HG03342 (cell line): Measurements from ENCODE around the gene SNX9.

Experiments
- ATAC-seq: cut with Tn5 transposase; IDR thresholded peaks from one replicate; pipeline ENCODE4 v1.9.1; 2021; ENCODE audit warnings: mild to moderate bottlenecking, moderate library complexity; ENCODE audit not compliant: unreplicated experiment

SNX9 gene

DNA sequence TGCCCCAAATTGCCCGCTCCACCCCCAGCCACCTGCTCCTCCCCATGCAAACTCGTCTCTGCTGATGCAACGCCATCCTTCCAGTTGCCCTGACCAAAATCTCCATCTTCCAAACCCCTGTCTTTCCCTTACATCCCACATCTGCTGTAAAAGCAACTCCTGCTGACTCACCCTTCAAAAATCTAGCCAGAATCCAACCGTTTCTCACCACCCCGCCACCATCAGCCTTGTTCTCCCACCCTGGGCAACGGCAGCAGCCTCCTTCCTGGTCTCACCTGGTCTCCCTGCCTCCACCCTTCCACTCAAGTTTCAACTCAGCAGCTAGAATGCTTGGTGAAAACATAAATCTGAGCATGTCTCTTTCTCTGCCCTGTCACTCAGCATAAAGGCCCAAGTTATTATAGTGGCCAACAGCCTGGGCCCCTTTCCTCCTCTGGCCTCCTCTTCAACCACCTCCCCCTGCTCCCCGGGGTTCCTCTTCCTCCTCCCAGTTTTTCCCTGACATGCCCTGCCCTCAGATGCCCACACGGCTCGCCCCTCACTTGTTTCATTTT, 151.4 kb downstream of the SNX9 start:
- no peak for ATAC-seq

DNA sequence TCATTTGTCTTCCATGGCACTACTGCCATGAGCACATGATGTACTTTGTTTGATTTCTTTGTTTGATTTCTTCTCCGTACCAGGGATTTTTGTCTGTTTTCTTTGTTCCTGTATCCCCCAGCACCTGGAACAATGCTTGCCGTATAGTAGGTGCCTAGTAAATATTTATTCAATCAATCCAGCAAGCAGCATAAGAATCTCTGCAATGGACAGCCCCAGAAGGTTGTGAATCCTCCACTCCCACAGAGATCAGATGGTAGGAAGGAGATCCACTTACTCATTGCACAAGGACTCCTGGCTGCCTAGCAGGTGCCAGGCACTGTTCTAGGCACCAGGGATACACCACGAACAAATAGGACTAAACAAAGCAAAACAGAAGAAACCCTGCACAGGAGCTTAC, 151.9 kb downstream of the SNX9 start:
- no peak for ATAC-seq

DNA sequence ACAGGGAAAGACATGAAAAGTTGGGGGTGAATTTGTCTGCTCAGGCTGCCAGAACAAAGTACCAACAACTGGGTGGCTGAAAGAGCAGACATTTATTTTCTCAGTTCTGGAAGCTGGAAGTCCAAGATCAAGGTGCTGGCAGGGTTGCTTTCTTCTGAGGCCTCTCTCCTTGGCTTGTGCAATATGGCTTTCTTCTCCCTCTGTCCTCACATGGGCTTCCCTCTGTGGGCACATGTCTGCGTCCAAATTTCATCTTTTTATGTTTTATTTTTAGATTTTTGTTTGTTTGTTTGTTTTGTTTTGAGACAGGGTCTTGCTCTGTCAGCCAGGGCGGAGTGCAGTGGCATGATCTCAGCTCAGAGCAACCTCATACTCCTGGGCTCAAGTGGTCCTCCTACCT, 152.4 kb downstream of the SNX9 start:
- ATAC-seq, result no peak

DNA sequence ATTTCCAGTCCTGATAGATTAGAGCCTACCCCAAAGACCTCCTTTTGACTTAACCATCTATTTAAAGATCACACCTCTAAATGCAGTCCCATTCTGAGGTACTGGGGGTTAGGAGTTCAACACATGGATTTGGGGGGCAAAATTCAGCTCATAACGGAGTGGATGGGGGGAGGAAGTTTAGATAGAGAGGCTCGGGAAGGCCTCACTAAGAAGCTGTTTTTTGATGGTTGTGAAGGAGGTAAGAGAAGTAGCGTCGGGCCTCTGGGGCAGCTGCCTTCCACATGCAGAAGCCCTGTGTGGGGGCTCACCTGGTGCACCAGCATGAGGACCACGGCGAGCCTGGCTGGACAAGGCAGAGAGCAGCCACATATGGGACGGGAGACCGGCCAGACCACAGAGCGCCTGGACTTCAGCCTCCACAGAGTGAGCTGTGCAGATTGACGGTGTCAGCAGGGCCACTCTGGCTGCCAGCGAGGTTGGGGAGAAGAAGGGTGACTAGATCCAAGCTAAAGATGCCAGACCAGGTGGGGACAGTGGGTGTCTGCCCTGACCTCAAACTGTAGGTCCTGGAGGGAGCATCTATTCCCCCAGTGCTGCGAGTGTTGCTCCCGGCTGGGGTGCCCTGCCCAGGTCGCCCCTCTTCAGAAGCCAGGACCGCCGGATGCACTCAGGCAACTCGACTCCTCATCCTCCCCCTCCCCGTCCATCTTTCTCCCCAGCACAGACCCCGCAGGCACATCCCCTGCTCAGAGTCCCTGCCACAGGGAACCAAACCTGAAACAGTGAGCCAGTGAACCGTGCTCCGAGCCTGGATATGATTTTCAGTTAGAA, 153.5 kb downstream of the SNX9 start:
- ATAC-seq, result no peak

DNA sequence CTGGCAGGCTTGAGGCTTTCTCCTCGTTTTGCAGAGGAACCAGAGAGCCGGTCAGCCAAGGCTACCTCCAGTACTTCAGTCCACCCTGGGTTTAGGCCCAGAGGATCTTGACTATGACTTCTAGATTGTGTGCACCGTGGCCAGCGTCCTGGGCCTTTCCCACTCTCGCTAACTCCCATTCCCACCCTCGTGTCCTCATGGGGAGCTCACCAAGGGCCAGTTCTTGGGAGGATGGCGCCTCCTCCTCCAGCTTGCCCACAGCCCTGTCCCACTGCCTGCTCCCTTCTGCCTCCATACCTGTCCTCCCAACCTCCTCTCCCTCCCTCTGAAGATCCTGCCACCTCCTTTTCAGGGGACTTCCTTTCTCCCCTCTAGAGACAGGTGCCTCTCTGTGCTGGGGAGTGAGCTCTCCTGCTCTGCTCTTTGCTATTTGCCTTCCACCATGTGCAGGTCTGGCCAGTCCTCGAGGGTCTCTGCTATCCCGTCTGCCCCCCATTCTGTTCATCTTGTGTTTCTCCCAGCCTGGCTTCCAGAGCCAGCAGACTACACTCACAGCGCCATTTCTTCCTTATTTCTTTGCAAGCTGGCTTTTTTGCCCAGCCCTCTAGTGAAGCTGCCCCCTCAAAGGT, 154.2 kb downstream of the SNX9 start:
- ATAC-seq, result no peak

DNA sequence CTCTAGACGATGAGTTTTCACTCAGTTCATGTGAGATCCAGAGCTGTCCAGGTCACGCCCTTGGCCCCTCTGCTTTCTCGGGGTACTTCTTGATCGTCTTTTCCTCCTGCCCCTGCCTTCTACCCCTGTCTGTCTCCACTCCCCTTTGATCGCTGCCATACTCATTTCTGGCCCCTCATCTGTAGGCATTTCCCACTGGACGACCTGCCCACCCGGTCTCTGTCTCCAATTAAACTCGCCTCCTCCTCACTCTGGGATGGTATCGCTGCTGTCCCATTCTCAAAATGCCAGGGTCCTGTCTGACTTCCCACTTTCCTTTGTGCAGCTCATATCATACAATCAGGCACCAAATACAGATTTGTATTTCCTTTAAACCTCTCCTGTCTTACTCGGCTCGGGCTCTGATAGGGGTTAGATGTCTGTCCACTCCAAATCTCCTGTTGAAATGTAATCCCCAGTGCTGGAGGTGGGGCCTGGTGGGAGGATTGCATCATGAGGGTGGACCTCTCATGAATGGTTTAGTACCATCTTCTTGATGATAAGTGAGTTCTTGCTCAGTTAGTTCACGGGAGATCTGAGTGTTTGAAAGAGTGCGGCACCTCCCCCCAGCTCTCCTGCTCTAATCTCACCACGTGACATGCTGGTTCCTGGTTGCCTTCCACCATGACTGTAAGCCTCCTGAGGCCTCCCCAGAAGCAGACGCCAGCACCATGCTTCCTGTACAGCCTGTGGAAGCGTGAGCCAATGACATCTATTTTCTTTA, 155.2 kb downstream of the SNX9 start:
- ATAC-seq, result no peak

DNA sequence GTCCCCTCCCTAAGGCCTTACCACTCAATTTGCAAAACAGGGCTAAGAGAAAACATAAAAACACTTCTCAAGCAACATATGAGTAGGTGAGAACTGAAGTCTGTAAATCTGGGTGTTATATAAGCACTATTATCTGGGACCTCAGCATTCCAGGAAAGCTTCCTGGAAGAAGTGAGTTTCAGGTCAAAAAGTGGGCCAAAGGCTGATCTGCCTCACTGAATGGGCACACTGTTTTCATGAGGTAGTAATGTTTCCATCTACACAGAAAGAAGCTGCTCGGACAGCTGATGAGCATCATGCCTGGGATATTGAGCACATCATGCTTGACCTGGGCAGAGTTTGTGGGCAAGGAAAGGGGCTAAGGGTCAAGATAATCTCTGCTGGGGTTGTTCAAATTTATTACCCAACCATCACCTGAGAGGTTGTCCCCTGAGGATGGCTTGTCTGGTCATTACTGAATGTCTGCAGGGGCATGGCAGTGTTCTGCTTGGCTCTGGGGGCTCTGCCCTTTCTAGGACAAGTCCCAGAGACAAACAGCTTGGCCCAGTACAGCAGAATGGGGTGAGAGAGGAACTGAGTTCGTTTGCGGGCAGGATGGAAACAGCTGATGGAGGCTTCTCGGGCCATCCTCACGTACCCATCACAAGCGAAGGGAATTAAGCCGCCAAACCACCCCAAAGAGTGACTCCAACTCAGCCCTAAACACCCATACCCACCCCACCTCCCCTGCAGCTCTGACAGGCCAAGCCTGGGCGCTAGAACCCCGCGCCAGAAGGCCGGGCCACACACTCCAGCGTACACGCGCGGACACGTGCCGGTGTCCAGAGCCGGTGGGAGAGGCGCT, 157.5 kb downstream of the SNX9 start:
- no peak for ATAC-seq

DNA sequence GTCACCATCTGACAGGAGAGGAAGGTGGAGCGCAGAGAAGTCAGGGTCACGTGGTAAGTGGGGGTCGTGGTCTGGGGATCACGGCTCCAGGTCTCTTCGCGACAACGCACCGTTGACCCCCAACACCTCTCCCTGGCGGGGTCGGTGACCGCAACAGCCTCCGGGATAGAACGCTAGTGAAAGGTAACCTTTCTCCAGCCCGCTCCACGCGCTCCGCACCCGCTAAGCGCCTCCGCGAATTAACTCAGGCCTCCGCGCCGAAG, 158.0 kb downstream of the SNX9 start:
- peak; percentile 24 for ATAC-seq

DNA sequence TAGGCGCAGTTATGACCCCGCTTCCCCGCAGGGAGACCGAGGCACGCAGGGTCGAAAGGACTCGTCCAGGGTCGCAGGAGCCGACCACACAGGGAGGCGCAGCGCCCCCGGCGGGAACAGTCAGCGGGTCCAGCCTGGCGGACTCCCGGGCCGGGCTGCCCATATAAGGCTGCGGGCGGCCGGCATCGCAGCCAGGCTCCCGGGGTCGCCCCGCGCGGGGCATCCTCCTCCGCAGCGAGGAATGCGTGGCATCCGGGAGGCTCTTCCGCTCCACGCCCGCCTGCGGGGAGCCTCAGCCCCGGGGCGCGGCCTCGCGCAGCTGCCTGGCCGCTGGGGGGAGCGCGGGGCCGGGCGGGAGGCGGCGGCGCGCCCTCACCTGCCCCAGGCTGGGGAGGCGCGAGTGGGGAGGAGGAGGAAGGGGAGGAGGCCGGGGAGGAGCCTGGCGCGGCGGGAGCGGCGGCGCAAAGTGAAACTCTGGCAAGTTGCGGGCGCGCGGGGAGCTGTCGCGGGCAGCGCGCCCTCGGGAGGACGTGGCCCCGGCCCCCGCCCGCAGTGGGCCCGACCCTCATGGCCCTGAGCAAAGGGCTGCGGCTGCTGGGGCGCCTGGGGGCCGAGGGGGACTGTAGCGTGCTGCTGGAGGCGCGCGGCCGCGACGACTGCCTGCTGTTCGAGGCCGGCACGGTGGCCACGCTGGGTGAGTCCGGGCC, 158.5 kb downstream of the SNX9 start, which contains the start of gene SYNJ2:
TSS of gene SYNJ2 (plus strand) at position 469 of the 707 bp plus-strand sequence. CDS start at position 568, 99 bp downstream.
- ATAC-seq, result peak; percentile 75

DNA sequence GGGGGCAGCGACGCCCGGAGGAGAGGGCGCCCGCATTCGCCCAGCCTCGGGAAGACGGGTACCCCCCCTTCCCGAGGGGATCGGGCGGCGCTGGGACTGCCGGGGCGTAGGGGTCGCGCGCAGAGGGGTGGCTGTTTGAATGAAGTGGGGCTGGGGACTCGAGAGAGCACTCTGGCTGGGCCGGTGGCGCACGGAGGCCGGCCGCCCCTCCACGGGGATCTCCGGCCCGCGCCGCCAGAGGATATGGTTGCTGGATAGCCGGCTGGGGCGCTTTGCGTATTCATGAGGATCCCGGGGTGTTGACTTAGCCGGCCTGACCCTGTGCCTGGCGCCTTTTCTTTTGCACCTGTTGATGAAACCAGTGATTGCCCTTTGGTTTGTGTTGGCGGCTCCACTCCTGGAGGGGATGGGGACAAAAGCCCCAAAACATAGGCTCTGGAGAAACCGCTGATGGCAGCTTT, 159.1 kb downstream of the SNX9 start:
- ATAC-seq, result peak; percentile 40

DNA sequence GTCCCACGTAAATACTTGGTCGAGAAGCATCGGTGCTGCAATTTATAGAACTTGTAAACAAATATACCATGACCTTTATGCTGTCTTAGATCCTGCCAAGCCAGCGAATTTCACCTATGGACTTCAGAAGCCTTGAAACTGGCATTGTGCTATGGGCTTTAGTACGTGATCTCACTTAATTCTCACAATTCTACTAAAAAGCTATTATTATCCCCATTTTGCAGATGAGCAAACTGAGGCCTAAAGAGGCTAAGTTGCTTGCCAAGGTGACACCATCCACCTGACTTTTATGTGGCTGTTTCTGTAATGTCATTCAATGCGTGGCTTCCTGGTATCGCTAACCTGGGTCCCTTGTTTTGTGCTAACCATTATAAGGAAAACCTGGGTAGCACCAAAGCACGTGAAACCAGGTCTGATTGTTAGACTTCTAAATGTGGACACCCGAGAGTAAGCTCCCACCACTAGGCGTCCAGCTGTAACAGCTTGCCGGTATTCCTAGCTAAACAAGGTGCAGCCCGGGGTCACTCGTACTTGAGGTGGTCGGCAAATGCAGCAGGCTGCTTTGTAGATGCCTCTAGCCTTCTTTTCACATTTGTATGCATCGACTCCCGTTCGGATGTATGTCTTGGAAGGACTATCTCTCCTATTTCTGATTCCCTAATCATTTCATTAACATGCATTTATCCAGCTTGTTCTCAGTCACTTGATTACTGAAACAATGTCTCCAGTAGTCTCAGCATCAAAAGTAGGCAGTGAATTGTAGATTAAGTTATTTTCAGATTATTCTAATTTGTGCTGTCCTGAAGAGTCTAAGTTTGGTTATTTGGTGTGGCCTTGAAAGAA, 159.7 kb downstream of the SNX9 start:
- no peak for ATAC-seq

DNA sequence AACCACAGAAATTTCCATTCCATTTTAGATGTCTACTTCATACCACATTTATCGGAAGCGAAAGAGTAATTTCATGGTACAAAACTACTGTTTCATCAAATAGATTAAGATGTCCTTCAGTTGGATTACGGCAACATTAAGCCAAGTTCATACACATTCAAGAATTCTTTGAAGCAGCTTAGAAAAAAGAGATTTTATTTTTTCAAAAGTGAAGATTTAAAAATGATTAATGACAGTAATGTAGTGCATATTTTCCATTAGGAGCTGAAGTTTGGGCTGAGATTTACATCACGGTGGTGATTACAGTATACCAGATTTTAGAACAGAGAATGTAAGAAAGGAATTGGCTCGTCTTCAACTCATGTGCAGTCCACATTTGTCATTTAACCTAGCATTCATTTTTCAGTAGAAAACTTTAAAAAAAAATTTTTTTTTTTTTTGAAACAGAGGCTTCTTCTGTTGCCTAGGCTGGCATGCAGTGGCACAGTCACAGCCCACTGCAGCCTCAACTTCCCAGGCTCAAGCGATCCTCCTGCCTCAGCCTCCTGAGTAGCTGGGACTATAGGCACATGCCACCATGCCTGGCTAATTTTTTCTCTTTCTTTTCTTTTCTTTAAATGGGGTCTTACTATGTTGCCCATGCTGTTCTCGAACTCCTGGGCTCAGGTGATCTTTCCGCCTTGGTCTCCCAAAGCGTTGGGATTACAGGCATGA, 160.5 kb downstream of the SNX9 start:
- ATAC-seq, result no peak

DNA sequence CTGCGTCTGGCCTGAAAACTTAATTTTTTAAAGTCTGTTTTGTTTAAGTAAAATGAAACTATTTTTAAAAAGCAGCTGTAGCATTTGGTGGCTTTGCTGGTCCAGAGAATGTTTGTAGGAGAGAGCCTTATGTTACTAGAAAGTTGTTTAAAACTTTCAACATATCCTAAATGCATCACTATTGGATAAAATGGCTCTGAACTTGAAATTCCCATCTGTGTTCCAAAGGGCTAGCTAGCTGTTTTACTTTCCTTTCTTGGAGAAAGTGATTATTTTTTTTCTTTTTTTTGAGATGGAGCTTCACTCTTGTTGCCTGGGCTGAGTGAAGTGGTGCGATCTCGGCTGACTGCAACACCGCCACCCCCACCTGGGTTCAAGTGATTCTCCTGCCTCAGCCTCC, 161.1 kb downstream of the SNX9 start:
- ATAC-seq, result no peak

DNA sequence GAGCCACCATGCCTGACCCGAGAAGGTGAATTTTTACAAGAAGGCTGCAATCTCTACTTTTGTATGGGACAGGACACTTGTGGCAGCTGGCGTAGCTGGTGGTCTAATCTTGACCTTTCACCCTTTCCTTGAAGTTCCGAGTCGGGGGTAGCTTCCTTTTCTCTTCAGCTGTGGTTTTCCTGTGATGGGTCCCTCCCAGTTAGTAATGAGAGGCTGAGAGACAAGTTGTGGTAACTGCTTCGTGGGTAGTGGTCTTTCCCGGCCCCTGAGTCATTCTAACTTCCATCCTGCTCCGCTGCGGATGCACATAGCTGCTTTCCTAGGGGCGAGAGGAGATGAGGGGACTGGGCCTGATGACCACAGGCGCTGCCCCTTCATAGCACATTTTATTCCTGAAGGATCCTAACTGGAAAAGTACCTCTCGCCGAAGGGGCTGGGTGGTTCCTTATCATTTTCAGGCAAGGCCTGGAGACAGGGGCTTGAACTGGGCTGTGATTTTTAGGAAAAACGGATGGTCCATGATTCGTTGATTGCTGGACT, 161.7 kb downstream of the SNX9 start:
- ATAC-seq, result no peak

DNA sequence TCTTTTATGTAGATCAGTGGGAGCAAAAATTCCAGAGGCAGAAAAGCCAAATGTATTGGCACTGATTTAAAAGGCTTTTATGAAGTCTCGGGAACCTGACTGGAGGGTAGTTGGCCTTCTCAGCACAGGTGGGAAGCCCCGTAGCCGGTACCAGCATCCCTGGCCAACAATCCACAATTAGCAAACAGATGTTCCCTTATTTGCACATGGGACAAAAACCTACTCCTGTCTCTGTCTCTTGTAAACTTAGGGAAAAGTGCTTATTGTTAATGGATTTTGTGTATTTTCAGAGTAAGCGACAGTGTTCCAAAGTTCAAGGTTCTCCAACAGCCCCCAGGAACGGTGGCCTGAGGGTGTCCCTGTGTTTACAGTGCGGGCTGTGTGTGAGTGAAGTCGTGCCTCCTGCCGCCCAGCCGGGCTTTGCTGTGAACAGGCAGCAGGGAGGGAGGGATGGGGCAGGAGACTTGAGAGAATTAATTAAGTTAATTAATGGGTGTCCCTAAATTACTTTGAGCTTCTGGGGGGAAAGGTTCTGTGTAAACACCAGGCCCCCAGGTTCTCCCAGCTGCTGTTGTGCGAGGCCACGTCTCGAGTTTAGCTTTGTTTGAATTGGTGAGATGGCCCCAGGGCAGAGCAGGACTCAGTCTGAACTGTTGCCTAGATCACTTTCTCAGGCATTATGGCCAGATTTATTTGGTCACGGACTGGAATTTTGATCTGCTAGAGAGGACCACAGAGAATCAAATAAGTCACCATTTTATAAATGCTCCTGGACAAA, 162.5 kb downstream of the SNX9 start:
- ATAC-seq, result no peak

DNA sequence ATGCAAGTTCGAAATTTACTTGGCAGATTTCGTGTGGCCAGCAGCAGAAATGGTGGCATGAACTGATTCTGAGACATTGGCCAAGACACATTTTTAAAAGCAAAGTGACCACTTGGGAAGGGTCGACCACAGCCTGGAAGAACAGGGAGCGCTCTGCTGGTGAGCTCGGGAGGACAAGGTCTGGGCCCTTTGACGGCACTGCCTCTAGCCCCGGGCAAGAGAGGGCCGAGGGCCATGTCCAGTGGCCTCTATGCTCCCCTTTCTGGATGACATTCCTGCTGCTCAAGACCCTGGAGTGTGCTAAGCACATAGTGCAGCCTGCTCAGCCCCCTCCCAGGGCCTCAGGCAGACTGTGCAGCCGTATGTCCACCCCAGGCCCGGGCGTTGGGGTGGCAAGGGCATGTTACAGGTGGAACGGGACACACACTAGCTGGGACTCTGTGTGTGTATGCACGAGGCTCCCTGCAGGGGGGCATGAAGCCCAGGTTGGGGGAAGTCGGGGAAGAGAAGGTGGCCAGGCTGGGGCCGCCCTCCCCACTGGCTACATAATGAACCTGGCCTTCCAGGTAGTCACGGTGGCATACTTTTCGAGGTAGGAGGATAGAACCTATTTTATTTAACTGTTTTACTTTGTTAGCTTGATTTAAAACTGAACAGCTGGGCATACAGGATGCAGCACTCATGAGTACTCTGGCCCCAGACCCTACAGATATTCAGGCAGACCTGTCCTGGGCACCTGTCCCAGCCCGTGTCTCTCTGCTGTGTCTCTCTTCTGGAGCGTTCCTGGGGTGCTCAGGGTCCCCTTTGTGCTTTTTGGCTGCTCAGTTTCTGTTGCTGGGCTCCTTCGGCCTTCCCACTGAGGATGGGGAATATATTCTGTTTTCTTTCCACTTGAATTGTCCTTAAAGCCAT, 165.0 kb downstream of the SNX9 start:
- ATAC-seq, result no peak

DNA sequence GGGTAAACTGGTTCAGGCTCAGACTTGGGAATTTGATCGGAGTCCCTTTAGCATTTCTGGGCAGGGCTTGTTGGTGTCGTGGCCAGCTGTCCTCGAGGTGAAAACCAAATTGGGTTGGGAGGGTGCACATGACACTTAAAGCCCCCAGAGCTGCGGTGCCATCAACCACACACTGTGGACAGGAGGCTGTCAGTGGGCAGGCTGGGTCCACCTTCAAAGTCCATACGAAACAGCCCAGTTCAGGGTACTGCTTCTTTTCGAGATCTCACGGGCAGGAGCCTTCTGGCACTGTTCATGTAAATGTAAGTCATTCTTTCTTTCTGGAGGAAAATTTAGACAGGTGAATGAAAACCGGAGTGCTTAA, 165.6 kb downstream of the SNX9 start:
- ATAC-seq, result no peak
